Erythroblast (primary cell): ENCODE data around the gene ZNF334.

Experiments used
- DNase-seq, 2 experiments: peaks; one replicate each; lab custom pipeline; 2025; lab: John Stamatoyannopoulos, UW
- GATA1 ChIP-seq: IDR thresholded peaks from 2 replicates; pipeline ENCODE4 v1.6.1; 2011; ENCODE audit warnings: low read depth, mild to moderate bottlenecking, control low read depth, low read length, moderate library complexity
- POLR2A ChIP-seq: IDR thresholded peaks from 2 replicates; pipeline ENCODE4 v1.6.1; 2011; ENCODE audit warnings: mild to moderate bottlenecking, low read length

ZNF334 gene

GRCh38 chr20:46551522-46552381 lies 38.4 kb upstream of the ZNF334 start:
- TF ChIP-seq POLR2A: no peak
- no peak for TF ChIP-seq GATA1
- DNase-seq: no peak

- DNase-seq: no peak
- TF ChIP-seq GATA1 (no peak), POLR2A (no peak)
Measured at GRCh38 chr20:46550461-46550860, 37.1 kb upstream of the ZNF334 start, which contains the start of gene OCSTAMP. OCSTAMP (minus strand) TSS chr20:46550654; CDS start chr20:46550560, 94 bp downstream.

DNA sequence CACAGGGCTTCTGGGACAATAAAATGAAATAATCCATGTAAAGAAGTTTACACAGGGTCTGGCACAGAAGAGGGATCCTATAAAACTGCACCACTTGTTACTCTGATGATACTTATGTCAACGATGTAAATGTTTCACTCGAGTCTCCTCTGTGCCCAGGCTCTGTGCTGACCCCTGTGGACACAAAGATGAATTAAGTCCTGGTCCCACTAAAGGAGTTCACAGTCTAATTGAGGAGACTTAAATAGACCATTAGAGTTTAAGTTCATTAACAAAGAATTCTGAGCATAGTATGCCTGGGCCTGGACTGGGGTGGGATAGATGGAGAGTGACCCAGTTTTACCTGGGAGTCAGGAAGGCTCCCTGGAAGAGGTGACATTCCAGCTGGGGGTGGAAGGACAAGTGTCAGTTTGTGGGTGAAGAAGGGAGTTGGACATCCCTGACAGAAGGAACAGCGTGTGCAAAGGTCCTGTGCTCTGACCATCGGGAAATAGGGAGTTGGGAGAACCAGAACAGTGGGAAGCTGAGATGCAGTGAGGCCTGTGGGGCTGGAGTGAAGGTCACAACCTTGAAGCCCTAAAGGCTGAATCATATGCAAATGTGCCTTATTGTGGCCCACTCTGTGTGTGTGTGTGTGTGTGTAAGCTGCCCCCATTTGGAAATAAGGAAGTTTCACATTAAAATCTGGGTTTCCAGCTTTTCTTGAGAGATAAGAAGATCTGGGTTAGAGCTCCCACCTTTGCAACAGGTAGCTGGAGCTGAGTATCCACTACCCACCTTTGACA lies 36.0 kb upstream of the ZNF334 start:
- DNase-seq: no peak
- TF ChIP-seq POLR2A: no peak
- no peak for TF ChIP-seq GATA1

DNA sequence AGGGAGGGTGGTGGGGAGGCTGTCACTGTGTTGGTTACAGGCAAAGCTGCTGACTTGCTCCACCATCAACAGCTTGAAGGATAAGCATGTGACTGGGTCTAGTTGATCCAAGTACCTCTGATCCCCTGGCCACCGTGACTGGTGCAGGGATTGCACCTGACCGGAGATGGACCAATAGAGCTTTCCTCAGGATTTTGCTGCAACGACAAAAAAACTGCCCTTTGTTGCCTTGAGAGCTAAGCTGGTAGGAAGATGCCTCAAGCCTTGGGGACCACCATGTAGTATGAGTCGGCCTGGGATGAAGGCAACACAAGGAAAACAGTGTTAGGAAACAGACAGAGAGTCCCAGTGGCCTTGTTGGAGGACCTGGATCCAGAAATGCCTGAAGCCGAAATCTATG lies 35.3 kb upstream of the ZNF334 start:
- TF ChIP-seq GATA1 (no peak), POLR2A (no peak)
- no peak for DNase-seq

DNA sequence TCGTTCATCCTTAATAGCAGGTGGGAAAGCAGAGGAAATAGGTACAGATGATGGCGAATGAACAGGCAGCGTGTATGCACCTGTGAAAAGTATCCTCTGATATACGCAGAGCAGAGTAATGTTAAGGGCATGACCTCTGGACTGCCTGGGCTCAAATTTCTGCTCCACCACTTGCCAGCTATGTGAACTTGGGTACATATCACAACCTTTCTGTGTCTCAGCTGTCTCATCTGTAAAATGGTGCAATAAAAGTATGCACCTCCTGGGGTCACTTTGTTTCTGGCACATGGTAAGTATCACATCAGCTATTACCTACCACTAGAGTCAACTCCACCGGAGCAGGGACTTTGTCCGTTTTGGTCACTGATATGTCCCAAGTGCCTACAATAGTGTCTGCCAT lies 34.6 kb upstream of the ZNF334 start:
- no peak for DNase-seq
- TF ChIP-seq POLR2A: no peak
- TF ChIP-seq GATA1: no peak

DNA sequence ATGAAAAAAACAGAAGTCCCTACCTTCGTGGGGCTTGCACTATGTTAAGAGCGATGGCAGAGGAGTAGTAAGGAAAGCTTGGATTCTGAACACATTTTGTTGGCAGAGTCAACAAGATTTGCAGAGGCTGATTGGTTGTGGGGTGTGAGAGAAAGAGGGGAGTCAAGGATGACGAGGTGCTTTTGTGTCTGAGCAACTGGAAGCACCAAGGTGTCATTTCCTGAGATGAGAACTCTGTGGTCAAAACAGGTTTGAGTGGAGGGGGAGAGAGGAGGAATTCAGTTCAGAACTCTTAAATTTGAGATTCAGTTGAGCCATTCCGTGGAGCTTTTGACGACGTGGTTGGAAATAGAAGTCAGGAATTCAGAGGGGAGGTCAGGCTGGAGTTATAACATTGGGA lies 33.6 kb upstream of the ZNF334 start:
- no peak for DNase-seq
- no peak for TF ChIP-seq POLR2A
- no peak for TF ChIP-seq GATA1

- DNase-seq: no peak
- TF ChIP-seq POLR2A: no peak
- TF ChIP-seq GATA1: no peak
Measured at GRCh38 chr20:46546298-46546697, 32.9 kb upstream of the ZNF334 start.

GRCh38 chr20:46545827-46546138 lies 32.4 kb upstream of the ZNF334 start:
- no peak for DNase-seq
- TF ChIP-seq POLR2A: no peak
- no peak for TF ChIP-seq GATA1

- DNase-seq: no peak
Measured at GRCh38 chr20:46545077-46545826, 31.9 kb upstream of the ZNF334 start.

GRCh38 chr20:46544576-46544975 lies 31.2 kb upstream of the ZNF334 start:
- TF ChIP-seq POLR2A (no peak), GATA1 (no peak)
- DNase-seq: no peak

More at GRCh38 chr20:46545077-46545826, 31.9 kb upstream of the ZNF334 start:
- TF ChIP-seq POLR2A (no peak), GATA1 (no peak)

- no peak for DNase-seq
- no peak for TF ChIP-seq POLR2A
- no peak for TF ChIP-seq GATA1
Measured at GRCh38 chr20:46543959-46544358, 30.6 kb upstream of the ZNF334 start.

GRCh38 chr20:46543033-46543432 lies 29.7 kb upstream of the ZNF334 start:
- TF ChIP-seq POLR2A (no peak), GATA1 (no peak)
- no peak for DNase-seq

DNA sequence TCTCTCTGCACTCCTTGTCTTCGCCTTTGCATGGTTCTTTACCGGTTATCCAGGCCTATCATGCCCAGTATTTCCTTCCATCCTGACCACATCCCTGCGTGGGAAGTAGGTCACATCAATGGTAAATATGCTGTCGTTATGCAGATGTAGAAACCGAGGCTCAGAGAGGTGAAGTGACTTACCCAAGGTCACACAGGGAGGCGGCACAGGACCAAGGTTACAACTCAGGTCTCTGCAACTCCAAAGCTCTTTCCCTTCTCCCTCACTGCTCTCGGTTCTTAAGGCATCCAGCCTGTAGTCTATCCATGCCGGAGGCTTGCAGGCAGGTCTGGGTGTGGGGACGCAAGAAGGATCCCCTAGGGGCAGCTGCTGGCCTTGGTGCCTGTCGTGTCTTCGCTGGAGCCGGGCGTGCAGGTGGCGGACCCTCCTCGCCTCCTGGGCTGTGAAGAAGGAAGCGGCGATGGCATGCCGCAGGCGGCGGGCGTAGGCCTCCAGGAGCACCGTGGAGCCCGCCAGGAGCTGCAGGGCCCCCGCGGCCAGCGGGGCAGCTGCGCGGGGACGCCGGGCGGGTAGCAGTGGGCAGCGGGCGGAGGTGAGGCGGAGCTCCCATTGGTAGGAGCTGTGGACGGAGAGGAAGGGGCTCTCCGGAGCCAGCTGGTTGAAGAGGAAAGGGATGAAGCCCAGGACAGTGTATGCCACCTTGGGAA lies 28.0 kb upstream of the ZNF334 start:
- no peak for DNase-seq
- TF ChIP-seq GATA1: no peak
- no peak for TF ChIP-seq POLR2A
